HG03460 (cell line): ENCODE measurements around the gene SPEM1.
"Not testable (repeated sequence)": the region's sequence is repeated elsewhere in the genome, so short reads cannot be mapped to it uniquely, and the experiment has no call there.

Source experiments
- ATAC-seq: cut with Tn5 transposase; IDR thresholded peaks from one replicate; pipeline ENCODE4 v1.9.1; 2021; ENCODE audit not compliant: unreplicated experiment

Gene SPEM1

DNA sequence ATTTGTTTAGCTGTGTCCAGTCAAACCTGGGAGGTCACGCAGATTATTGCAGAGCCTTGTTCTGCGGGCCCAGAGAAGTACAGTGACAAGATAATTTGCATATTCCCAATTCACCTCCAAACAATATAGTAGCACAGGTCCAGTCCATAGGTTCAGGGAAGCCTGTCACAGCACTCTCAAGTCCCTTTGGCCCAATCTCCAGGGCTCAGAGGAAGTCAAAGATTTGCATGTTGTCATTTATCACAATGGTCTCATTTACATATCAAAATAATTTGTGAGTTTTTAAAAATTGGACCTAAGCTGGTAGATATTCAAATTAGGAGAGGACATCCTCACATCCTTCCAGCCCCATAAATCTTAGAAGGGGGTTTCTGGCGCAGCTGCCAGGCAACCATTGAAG, 47.4 kb downstream of the SPEM1 start:
- no peak for ATAC-seq

DNA sequence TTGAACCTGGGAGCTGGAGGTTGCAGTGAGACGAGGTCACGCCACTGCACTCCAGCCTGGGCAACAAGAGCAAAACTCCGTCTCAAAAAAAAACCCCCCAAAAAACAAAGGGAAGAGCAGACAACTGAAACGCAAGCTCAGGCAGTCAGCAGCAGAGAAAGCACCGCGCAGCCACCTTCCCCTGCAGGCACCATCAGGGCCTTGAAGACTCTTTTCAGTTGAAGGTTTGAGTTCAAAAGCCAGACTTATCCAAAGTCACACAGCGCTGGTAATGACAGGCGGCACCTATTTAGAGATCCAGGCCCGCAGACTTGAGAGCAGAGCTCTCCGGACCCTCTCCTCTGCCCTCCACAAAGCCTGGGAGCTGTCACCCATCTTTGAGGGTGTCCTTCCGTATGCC, 48.2 kb downstream of the SPEM1 start:
- ATAC-seq: no peak

DNA sequence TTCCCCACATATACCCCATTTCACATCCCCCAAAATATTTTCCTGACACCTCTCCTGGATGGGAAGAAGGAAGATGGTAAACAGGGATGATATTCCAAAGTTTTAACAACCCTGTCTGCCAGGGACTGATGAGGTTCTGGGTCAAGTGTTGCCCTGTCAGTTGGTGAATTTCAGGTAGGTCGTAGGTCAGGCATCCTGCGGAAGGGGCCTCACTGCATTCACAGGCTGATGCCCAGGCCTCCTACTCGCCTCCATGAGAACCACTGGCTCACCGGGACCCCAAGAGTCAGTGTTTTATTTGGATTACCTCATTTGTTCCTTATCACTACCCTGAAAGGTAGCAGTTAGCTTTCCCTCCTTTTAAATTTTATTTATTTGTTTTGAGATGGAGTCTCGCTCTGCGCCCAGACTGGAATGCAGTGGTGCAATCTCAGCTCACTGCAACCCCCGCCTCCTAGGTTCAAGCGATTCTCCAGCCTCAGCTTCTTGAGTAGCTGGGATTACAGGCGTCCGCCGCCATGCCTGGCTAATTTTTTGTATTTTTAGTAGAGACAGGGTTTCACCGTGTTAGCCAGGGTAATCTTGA, 48.8 kb downstream of the SPEM1 start:
- ATAC-seq: no peak

DNA sequence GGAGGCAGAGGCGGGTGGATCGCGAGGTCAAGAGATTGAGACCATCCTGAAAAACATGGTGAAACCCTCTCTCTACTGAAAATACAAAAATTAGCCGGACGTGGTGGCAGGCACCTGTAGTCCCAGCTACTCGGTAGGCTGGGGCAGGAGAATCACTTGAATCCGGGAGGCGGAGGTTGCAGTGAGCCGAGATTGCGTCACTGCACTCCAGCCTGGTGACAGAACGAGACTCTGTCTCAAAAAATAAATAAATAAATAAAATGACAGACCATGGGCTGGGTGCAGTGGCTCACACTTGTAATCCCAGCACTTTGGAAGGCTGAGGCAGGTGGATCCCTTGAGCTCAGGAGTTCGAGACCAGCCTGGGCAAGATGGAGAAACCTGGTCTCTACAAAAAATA, 49.7 kb downstream of the SPEM1 start:
- not testable (repeated sequence) for ATAC-seq

DNA sequence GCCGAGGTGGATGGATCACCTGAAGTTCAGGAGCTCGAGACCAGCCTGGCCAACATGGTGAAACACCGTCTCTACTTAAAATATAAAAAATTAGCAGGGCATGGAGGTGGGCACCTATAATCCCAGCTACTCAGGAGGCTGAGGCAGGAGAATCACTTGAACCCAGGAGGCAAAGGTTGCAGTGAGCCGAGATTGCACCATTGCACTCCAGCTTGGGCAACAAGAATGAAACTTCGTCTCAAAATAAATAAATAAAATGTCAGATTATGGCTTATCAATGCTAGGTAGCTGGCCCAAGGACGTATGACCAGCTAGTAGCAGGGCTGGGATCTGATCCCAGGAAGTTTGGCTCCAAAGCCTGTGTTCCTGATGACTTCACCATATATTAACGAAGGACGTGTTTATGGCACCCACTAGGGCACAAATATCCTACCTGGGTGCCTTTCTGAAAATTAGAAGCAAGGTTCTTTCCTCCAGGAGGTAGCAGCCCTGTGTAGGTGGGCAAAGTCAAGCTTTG, 50.4 kb downstream of the SPEM1 start:
- ATAC-seq: not testable (repeated sequence)
